H9 (cell line): ENCODE results near the gene CORO2B. TPM values are rescaled to one million over a fixed set of nuclear protein-coding genes. Genes with fewer than 3 reads are reported as not detected.

ENCODE experiments used
- DNase-seq: peaks from one replicate; pipeline ENCODE4 v3.0.0-alpha.2; 2017
- H2AFZ ChIP-seq: one replicate; pipeline ENCODE4 v1.6.1; 2013; ENCODE audit warnings: mild to moderate bottlenecking, low read length, control low read depth, moderate library complexity
- H2AK5ac ChIP-seq: 2 replicates; pipeline ENCODE4 v1.6.1; 2013; ENCODE audit warnings: low read length, control low read depth, mixed read lengths; ENCODE audit not compliant: insufficient read length
- H2BK120ac ChIP-seq: one replicate; pipeline ENCODE4 v1.6.1; 2013; ENCODE audit warnings: low read depth, mild to moderate bottlenecking, low read length, control low read depth, inconsistent platforms; ENCODE audit not compliant: poor library complexity, severe bottlenecking
- H2BK12ac ChIP-seq: 2 replicates; pipeline ENCODE4 v1.6.1; 2013; ENCODE audit warnings: low read length, control low read depth, mixed read lengths, low read depth; ENCODE audit not compliant: insufficient read length
- H2BK15ac ChIP-seq: 2 replicates; pipeline ENCODE4 v1.6.1; 2013; ENCODE audit warnings: low read depth, low read length, control low read depth
- H2BK20ac ChIP-seq: one replicate; pipeline ENCODE4 v1.6.1; 2013; ENCODE audit warnings: low read depth, mild to moderate bottlenecking, low read length, control low read depth, inconsistent platforms; ENCODE audit not compliant: poor library complexity, severe bottlenecking
- H2BK5ac ChIP-seq: 2 replicates; pipeline ENCODE4 v1.6.1; 2013; ENCODE audit warnings: low read length, control low read depth, mixed read lengths; ENCODE audit not compliant: insufficient read length
- H3K14ac ChIP-seq: 2 replicates; pipeline ENCODE4 v1.6.1; 2013; ENCODE audit warnings: low read length, control low read depth; ENCODE audit not compliant: insufficient read depth
- H3K18ac ChIP-seq: 2 replicates; pipeline ENCODE4 v1.6.1; 2013; ENCODE audit warnings: low read depth, mild to moderate bottlenecking, mixed read lengths, low read length, control low read depth; ENCODE audit not compliant: insufficient read length
- H3K23ac ChIP-seq: 2 replicates; pipeline ENCODE4 v1.6.1; 2013; ENCODE audit warnings: low read length, control low read depth, mixed read lengths, low read depth; ENCODE audit not compliant: insufficient read length
- H3K23me2 ChIP-seq: 2 replicates; pipeline ENCODE4 v1.6.1; 2013; ENCODE audit warnings: low read depth, mild to moderate bottlenecking, mixed read lengths, low read length, control low read depth; ENCODE audit not compliant: insufficient read length, poor library complexity, severe bottlenecking
- H3K27ac ChIP-seq: 2 replicates; pipeline ENCODE4 v1.5.1; 2013; ENCODE audit warnings: low read length, control low read depth, mixed read lengths, low read depth; ENCODE audit not compliant: insufficient read length
- H3K27me3 ChIP-seq: 2 replicates; pipeline ENCODE4 v1.6.1; 2013; ENCODE audit warnings: low read length, control low read depth, inconsistent platforms; ENCODE audit not compliant: insufficient read depth
- H3K4ac ChIP-seq: 2 replicates; pipeline ENCODE4 v1.6.1; 2013; ENCODE audit warnings: low read depth, mild to moderate bottlenecking, control low read depth, inconsistent platforms, low read length, moderate library complexity
- H3K4me1 ChIP-seq: 2 replicates; pipeline ENCODE4 v1.6.1; 2013; ENCODE audit warnings: low read length, control low read depth, inconsistent platforms; ENCODE audit not compliant: insufficient read depth
- H3K4me2 ChIP-seq: 2 replicates; pipeline ENCODE4 v1.6.1; 2013; ENCODE audit warnings: low read length, control low read depth, mixed read lengths; ENCODE audit not compliant: insufficient read length, insufficient read depth
- H3K56ac ChIP-seq: 2 replicates; pipeline ENCODE4 v1.6.1; 2013; ENCODE audit warnings: low read depth, mild to moderate bottlenecking, mixed read lengths, low read length, control low read depth; ENCODE audit not compliant: insufficient read length
- H3K79me1 ChIP-seq: 2 replicates; pipeline ENCODE4 v1.6.1; 2013; ENCODE audit warnings: low read depth, mild to moderate bottlenecking, moderate library complexity, low read length, control low read depth, inconsistent platforms; ENCODE audit not compliant: insufficient read depth, poor library complexity, severe bottlenecking
- H3K79me2 ChIP-seq: 2 replicates; pipeline ENCODE4 v1.6.1; 2013; ENCODE audit warnings: low read length, control low read depth, inconsistent platforms; ENCODE audit not compliant: insufficient read depth
- H3K9ac ChIP-seq: 2 replicates; pipeline ENCODE4 v1.6.1; 2013; ENCODE audit warnings: low read length, control low read depth, mixed read lengths; ENCODE audit not compliant: insufficient read length; ENCODE audit errors: extremely low read depth
- H3K9me3 ChIP-seq: one replicate; pipeline ENCODE4 v1.6.1; 2013; ENCODE audit warnings: low read depth, low read length, inconsistent platforms; ENCODE audit not compliant: control insufficient read depth
- H3T11ph ChIP-seq: one replicate; pipeline ENCODE4 v1.6.1; 2013; ENCODE audit warnings: mild to moderate bottlenecking, low read length, control low read depth, inconsistent platforms
- H4K20me1 ChIP-seq: one replicate; pipeline ENCODE4 v1.6.1; 2013; ENCODE audit not compliant: control insufficient read depth, insufficient read length, insufficient read depth
- H4K5ac ChIP-seq: 2 replicates; pipeline ENCODE4 v1.6.1; 2013; ENCODE audit warnings: low read depth, mild to moderate bottlenecking, mixed read lengths, low read length, control low read depth; ENCODE audit not compliant: insufficient read length
- H4K8ac ChIP-seq: replicated peaks from 2 replicates; pipeline ENCODE4 v1.6.1; 2013; ENCODE audit warnings: low read length, control low read depth, mixed read lengths, low read depth; ENCODE audit not compliant: insufficient read length
- H4K91ac ChIP-seq: 2 replicates; pipeline ENCODE4 v1.6.1; 2013; ENCODE audit warnings: low read depth, mild to moderate bottlenecking, moderate library complexity, mixed read lengths, low read length, control low read depth; ENCODE audit not compliant: insufficient read length
- H3K27ac Mint-ChIP-seq, 3 experiments: 2 replicates in 2 of 3; 3 replicates in 1 of 3; pipeline ENCODE4 v1.8.0; 2020 to 2021; ENCODE audit warnings: mixed read lengths in 3 of 3, mild to moderate bottlenecking in 1 of 3, moderate library complexity in 1 of 3
- H3K27me3 Mint-ChIP-seq: 2 replicates; pipeline ENCODE4 v1.8.0; 2021; ENCODE audit warnings: low read depth, mild to moderate bottlenecking, moderate library complexity, mixed read lengths
- H3K36me3 Mint-ChIP-seq, 3 experiments: 2 replicates in 2 of 3; 3 replicates in 1 of 3; pipeline ENCODE4 v1.8.0; 2020 to 2021; ENCODE audit warnings: low read depth in 3 of 3, mixed read lengths in 3 of 3; ENCODE audit not compliant: insufficient read depth in 1 of 3
- H3K4me1 Mint-ChIP-seq, 2 experiments: 2 replicates each; pipeline ENCODE4 v1.8.0; 2020; ENCODE audit warnings: mixed read lengths in 2 of 2
- H3K4me3 Mint-ChIP-seq, 2 experiments: 2 replicates in 1 of 2; 3 replicates in 1 of 2; pipeline ENCODE4 v1.8.0; 2020 to 2021; ENCODE audit warnings: mild to moderate bottlenecking in 2 of 2, mixed read lengths in 2 of 2, moderate library complexity in 1 of 2
- H3K9me3 Mint-ChIP-seq, 2 experiments: 2 replicates in 1 of 2; 3 replicates in 1 of 2; pipeline ENCODE4 v1.8.0; 2020; ENCODE audit warnings: mild to moderate bottlenecking in 2 of 2, mixed read lengths in 2 of 2, moderate library complexity in 1 of 2
- total RNA-seq: library from RNA; stranded (reverse); gene quantifications from 2 replicates; pipeline ENCODE4 v1.2.1, GENCODE V29; 2021
- TF ChIP-seq, protein P1 (sequence below): fragments of 200-600 bp; sonication (generic); conservative IDR thresholded peaks from 3 replicates; pipeline ENCODE4 v1.8.0; 2021; ENCODE audit warnings: antibody characterized with exemption, mild to moderate bottlenecking

The CORO2B gene
- total RNA-seq, 1 experiment from 2014 or later: 3.1 TPM

DNA sequence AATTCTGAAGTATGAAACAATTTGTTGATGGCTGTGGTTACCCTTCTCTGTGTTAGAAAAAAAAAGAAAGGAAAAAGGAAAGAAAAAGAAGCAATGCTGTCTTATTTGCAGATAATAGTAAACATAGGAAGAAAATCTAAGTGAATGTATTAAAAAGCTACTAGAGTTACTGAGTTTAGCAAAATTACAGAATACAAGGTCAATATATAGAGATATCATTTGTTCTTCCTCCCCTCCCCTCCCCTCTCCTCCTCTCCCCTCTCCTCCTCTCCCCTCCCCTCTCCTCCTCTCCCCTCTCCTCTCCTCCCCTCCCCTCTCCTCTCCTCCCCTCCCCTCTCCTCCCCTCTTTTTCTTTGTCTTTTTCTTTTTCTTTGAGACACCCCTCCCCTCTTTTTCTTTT lies 172.8 kb downstream of the CORO2B start:
- H3K79me2 ChIP-seq: no peaks in the 10 kb centered on the region
- no peaks in the 10 kb centered on the region for H3K79me1 ChIP-seq
- H2AFZ ChIP-seq: no peak overlapping the region
- Mint-ChIP-seq H3K9me3 (0 out of 5 replicates have a peak, but pooled peaks cover 0 to 3% of the 10 kb centered on the region in 2 experiments), H3K27me3 (no peaks in the 10 kb centered on the region; the same call in 1 of the 2 replicates), H3K4me3 (no peak overlapping the region), H3K4me1 (no peaks in the 10 kb centered on the region), H3K27ac (no peak overlapping the region; a peak in 1 of 7 replicates), H3K36me3 (no peaks in the 10 kb centered on the region)
- H4K5ac ChIP-seq: no peak overlapping the region
- no peak overlapping the region for H3K4ac ChIP-seq
- H3K27ac ChIP-seq: no peak overlapping the region
- no peak overlapping the region for H2BK20ac ChIP-seq
- no peaks in the 10 kb centered on the region for H3K9me3 ChIP-seq
- TF ChIP-seq, protein P1, sequence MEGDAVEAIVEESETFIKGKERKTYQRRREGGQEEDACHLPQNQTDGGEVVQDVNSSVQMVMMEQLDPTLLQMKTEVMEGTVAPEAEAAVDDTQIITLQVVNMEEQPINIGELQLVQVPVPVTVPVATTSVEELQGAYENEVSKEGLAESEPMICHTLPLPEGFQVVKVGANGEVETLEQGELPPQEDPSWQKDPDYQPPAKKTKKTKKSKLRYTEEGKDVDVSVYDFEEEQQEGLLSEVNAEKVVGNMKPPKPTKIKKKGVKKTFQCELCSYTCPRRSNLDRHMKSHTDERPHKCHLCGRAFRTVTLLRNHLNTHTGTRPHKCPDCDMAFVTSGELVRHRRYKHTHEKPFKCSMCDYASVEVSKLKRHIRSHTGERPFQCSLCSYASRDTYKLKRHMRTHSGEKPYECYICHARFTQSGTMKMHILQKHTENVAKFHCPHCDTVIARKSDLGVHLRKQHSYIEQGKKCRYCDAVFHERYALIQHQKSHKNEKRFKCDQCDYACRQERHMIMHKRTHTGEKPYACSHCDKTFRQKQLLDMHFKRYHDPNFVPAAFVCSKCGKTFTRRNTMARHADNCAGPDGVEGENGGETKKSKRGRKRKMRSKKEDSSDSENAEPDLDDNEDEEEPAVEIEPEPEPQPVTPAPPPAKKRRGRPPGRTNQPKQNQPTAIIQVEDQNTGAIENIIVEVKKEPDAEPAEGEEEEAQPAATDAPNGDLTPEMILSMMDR: no peak
- H3K9ac ChIP-seq: no peak overlapping the region
- no peak overlapping the region for H4K8ac ChIP-seq
- H3K23me2 ChIP-seq: no peaks in the 10 kb centered on the region
- no peaks in the 10 kb centered on the region for H3K27me3 ChIP-seq
- no peak overlapping the region for H2BK120ac ChIP-seq
- H3T11ph ChIP-seq: no peak overlapping the region
- H3K56ac ChIP-seq: no peak overlapping the region
- no peak overlapping the region for H3K4me2 ChIP-seq
- H3K23ac ChIP-seq: no peak overlapping the region
- no peak overlapping the region for H4K91ac ChIP-seq
- H2AK5ac ChIP-seq: no peak overlapping the region
- H2BK12ac ChIP-seq: no peak overlapping the region
- no peak overlapping the region for H3K18ac ChIP-seq
- DNase-seq: no peak
- H2BK5ac ChIP-seq: no peak overlapping the region
- no peaks in the 10 kb centered on the region for H4K20me1 ChIP-seq
- no peaks in the 10 kb centered on the region for H3K4me1 ChIP-seq
- H3K14ac ChIP-seq: no peak overlapping the region
- H2BK15ac ChIP-seq: no peak overlapping the region
